Osteocyte (in vitro differentiated cells): ENCODE measurements around the gene ULBP2. TPM values are rescaled to one million over a fixed set of nuclear protein-coding genes. Genes with fewer than 3 reads are reported as not detected.
"Not testable (repeated sequence)": the region's sequence is repeated elsewhere in the genome, so short reads cannot be mapped to it uniquely, and the experiment has no call there.

Experiments
- DNase-seq: peaks from one replicate; pipeline ENCODE4 v3.0.0; 2021; ENCODE audit warnings: mixed read lengths; ENCODE audit not compliant: unreplicated experiment; ENCODE audit errors: extremely low spot score
- H3K27ac Mint-ChIP-seq: one replicate; pipeline ENCODE4 v1.8.0; 2021; ENCODE audit warnings: mild to moderate bottlenecking, mixed read lengths; ENCODE audit not compliant: unreplicated experiment
- H3K27me3 Mint-ChIP-seq: one replicate; pipeline ENCODE4 v1.8.0; 2021; ENCODE audit warnings: mixed read lengths; ENCODE audit not compliant: unreplicated experiment
- H3K36me3 Mint-ChIP-seq: one replicate; pipeline ENCODE4 v1.8.0; 2021; ENCODE audit warnings: mixed read lengths; ENCODE audit not compliant: unreplicated experiment
- H3K4me1 Mint-ChIP-seq: one replicate; pipeline ENCODE4 v1.8.0; 2021; ENCODE audit warnings: mixed read lengths; ENCODE audit not compliant: unreplicated experiment
- H3K4me3 Mint-ChIP-seq: one replicate; pipeline ENCODE4 v1.8.0; 2021; ENCODE audit warnings: mild to moderate bottlenecking, moderate library complexity, mixed read lengths; ENCODE audit not compliant: unreplicated experiment
- H3K9me3 Mint-ChIP-seq: one replicate; pipeline ENCODE4 v1.8.0; 2021; ENCODE audit warnings: mixed read lengths; ENCODE audit not compliant: unreplicated experiment
- CTCF ChIP-seq: fragments of 200-600 bp; sonication (generic); IDR thresholded peaks from 2 replicates; pipeline ENCODE4 v1.5.0; 2021; ENCODE audit warnings: antibody characterized with exemption, mild to moderate bottlenecking, moderate library complexity
- total RNA-seq: library from RNA; stranded (reverse); gene quantifications from 2 replicates; pipeline ENCODE4 v1.2.1, GENCODE V29; 2021

Gene ULBP2
- total RNA-seq, 1 donor from 2014 or later, result 2.1 TPM

DNA sequence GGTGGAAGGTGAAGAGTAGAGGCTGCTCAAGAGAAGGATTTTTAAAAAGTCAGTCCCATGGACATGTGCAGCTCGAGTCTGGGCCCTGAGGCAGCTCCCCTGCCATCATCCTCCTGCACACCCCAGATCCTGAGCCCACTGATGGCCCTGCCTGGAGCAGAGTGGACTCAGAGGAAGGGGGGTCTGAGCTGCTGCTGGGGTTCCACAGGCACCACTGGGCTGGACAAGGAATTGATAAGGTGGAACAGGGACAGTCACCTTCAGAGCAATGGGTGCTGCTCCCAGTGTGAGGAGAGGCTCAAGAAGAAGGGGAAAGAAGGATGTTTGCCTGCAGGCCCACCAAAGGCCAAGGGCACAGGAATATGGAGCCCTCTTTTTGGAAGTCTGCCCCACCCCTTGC is 6.2 kb downstream of the ULBP2 start:
- Mint-ChIP-seq H3K9me3 (no peaks in the 10 kb centered on the region), H3K4me1 (peaks cover 5% of the 10 kb centered on the region), H3K27ac (no peak overlapping the region), H3K27me3 (peaks cover 40% of the 10 kb centered on the region), H3K4me3 (no peak overlapping the region), H3K36me3 (peaks cover 2% of the 10 kb centered on the region)
- no peak for TF ChIP-seq CTCF
- DNase-seq, result no peak

- H3K9me3 Mint-ChIP-seq, result no peaks in the 10 kb centered on the region
- H3K27ac Mint-ChIP-seq, result no peak overlapping the region
- peaks cover 46% of the 10 kb centered on the region for H3K27me3 Mint-ChIP-seq
These were observed 6.8 kb downstream of the ULBP2 start for GRCh38 chr6:149948616-149949015.

GRCh38 chr6:149950423-149950822 is 8.6 kb downstream of the ULBP2 start:
- Mint-ChIP-seq H3K27ac (no peak overlapping the region), H3K9me3 (no peaks in the 10 kb centered on the region), H3K27me3 (peaks cover 54% of the 10 kb centered on the region), H3K4me1 (peaks cover 9% of the 10 kb centered on the region), H3K36me3 (peaks cover 2% of the 10 kb centered on the region), H3K4me3 (no peak overlapping the region)
- no peak for DNase-seq
- TF ChIP-seq CTCF, result no peak

More at GRCh38 chr6:149948616-149949015, 6.8 kb downstream of the ULBP2 start:
- DNase-seq, result no peak
- TF ChIP-seq CTCF, result no peak
- H3K4me1 Mint-ChIP-seq, result peaks cover 5% of the 10 kb centered on the region
- peaks cover 2% of the 10 kb centered on the region for H3K36me3 Mint-ChIP-seq
- no peak overlapping the region for H3K4me3 Mint-ChIP-seq

DNA sequence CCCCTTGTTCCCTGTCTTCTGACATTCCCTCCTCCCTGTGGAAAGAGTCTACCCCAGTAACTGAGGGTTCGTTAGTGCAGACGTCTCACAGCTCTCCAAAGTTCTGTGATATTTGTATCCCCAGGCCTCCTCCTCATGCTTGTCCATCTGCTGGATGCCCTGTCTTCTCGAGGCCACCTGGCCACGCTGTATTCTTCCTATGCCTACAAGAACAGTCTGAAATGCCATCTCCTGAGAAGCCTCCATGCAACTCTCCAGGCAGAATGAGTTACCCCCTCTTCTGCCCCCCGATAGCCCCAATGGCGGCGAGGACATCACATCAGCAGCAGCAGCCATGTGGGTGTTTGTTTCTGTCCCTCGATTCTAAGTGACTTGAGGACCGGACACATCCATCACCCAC is 9.3 kb downstream of the ULBP2 start:
- no peaks in the 10 kb centered on the region for H3K9me3 Mint-ChIP-seq
- H3K36me3 Mint-ChIP-seq, result peaks cover 2% of the 10 kb centered on the region
- no peak overlapping the region for H3K4me3 Mint-ChIP-seq
- no peak for DNase-seq
- peaks cover 61% of the 10 kb centered on the region for H3K27me3 Mint-ChIP-seq
- no peak overlapping the region for H3K27ac Mint-ChIP-seq
- H3K4me1 Mint-ChIP-seq, result peaks cover 9% of the 10 kb centered on the region
- no peak for TF ChIP-seq CTCF

GRCh38 chr6:149951626-149952025 is 9.8 kb downstream of the ULBP2 start:
- Mint-ChIP-seq H3K27me3 (peaks cover 64% of the 10 kb centered on the region), H3K4me3 (no peak overlapping the region), H3K36me3 (peaks cover 2% of the 10 kb centered on the region), H3K27ac (no peak overlapping the region), H3K4me1 (peaks cover 9% of the 10 kb centered on the region), H3K9me3 (no peaks in the 10 kb centered on the region)
- no peak for TF ChIP-seq CTCF
- no peak for DNase-seq

GRCh38 chr6:149953390-149953789 is 11.6 kb downstream of the ULBP2 start:
- not testable (repeated sequence) for H3K4me1 Mint-ChIP-seq, H3K9me3 Mint-ChIP-seq, H3K36me3 Mint-ChIP-seq, H3K27ac Mint-ChIP-seq, H3K4me3 Mint-ChIP-seq, DNase-seq
- H3K27me3 Mint-ChIP-seq, result peaks cover 76% of the 10 kb centered on the region

- H3K4me1 Mint-ChIP-seq, H3K36me3 Mint-ChIP-seq, H3K9me3 Mint-ChIP-seq, DNase-seq, H3K4me3 Mint-ChIP-seq, H3K27ac Mint-ChIP-seq: not testable (repeated sequence)
- peaks cover 77% of the 10 kb centered on the region for H3K27me3 Mint-ChIP-seq
These were observed 12.1 kb downstream of the ULBP2 start for GRCh38 chr6:149953934-149954327.

DNA sequence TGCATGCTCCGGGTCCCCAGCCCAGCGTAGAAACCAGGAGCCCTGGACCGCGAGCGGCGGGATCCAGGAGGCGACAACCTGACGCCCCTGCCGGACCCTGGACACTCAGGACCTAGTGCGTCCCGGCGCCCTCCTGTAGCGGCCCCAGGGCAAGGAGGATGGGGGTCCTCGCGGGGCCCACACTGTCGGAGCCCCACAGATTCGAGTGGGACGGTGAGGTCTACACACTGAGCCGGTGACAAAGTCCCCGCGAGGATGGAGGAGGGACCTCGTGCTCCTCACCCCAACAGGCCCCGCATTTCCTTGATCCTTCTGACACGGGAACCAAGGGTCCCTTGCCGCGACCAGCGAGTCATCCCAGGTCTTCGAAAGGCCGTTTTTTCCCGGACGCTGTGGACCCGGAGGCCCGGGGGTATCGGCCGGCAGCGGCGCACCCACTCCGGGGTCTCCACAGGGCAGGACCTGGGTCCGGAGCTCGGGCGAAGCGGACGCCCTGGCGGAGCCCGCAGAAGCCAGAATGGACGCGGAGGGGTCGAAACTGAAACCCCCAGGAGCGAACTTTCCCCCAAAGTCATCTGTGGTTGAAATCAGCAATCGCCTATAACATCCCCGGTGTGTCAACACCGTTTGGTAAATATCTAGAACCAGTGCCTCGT is 12.6 kb downstream of the ULBP2 start:
- H3K4me1 Mint-ChIP-seq, H3K27ac Mint-ChIP-seq, DNase-seq, H3K9me3 Mint-ChIP-seq, H3K36me3 Mint-ChIP-seq: not testable (repeated sequence)
- H3K4me3 Mint-ChIP-seq, result peak overlapping the region; percentile 68
- peaks cover 78% of the 10 kb centered on the region for H3K27me3 Mint-ChIP-seq
